Measurements from ENCODE around the gene CDT1.

- TF ChIP-seq, protein P1, sequence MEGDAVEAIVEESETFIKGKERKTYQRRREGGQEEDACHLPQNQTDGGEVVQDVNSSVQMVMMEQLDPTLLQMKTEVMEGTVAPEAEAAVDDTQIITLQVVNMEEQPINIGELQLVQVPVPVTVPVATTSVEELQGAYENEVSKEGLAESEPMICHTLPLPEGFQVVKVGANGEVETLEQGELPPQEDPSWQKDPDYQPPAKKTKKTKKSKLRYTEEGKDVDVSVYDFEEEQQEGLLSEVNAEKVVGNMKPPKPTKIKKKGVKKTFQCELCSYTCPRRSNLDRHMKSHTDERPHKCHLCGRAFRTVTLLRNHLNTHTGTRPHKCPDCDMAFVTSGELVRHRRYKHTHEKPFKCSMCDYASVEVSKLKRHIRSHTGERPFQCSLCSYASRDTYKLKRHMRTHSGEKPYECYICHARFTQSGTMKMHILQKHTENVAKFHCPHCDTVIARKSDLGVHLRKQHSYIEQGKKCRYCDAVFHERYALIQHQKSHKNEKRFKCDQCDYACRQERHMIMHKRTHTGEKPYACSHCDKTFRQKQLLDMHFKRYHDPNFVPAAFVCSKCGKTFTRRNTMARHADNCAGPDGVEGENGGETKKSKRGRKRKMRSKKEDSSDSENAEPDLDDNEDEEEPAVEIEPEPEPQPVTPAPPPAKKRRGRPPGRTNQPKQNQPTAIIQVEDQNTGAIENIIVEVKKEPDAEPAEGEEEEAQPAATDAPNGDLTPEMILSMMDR (IDR thresholded peaks at IDR 0.05), result no peak
- TF ChIP-seq POLR2AphosphoS5 (IDR thresholded peaks at IDR 0.05; ENCODE audit: low read depth, low read length) (no peak), EP300 (IDR thresholded peaks at IDR 0.05; ENCODE audit: borderline replicate concordance in 1 of 2, low read depth in 1 of 2, low read length in 1 of 2) (no peak), RAD21 (IDR thresholded peaks at IDR 0.05; ENCODE audit: low read length) (no peak), TEAD4 (IDR thresholded peaks at IDR 0.05; ENCODE audit: borderline replicate concordance, insufficient read depth) (no peak), REST (IDR thresholded peaks at IDR 0.05; ENCODE audit: low read depth, low read length) (no peak), PBX3 (IDR thresholded peaks at IDR 0.05) (no peak), TCF12 (IDR thresholded peaks at IDR 0.05) (no peak), NRF1 (IDR thresholded peaks at IDR 0.05; ENCODE audit: low read depth, low read length) (no peak), SIN3A (IDR thresholded peaks at IDR 0.05; ENCODE audit: borderline replicate concordance, low read depth, low read length) (no peak), EZH2phosphoT487 (IDR thresholded peaks at IDR 0.05; ENCODE audit: borderline replicate concordance, low read depth) (no peak)
Observed at GRCh38 chr16:88810166-88810911, 6.8 kb downstream of the CDT1 start.

Measured in SK-N-SH (cell line).